Ureter (tissue), 1 donor: ENCODE measurements around the gene TEKT2. TPM values are rescaled to one million over a fixed set of nuclear protein-coding genes. Genes with fewer than 3 reads are reported as not detected.
A peak's percentile ranks its signal among the peaks of the same experiment; 100 is the strongest.

Experiments used
- DNase-seq: peaks from one replicate; pipeline ENCODE4 v3.0.0-alpha.2; 2020; ENCODE audit warnings: low spot score
- total RNA-seq: library from RNA; stranded (reverse); gene quantifications from one replicate; pipeline ENCODE4 v1.2.4, GENCODE V29; 2023
- donor health status: DM: yes; HTN: yes; CAD: no.

Gene TEKT2
- total RNA-seq = not detected

GRCh38 chr1:36083635-36084496 is at the start of gene TEKT2:
TSS of gene TEKT2 (plus strand) at chr1:36084094. CDS start at chr1:36084922, 828 bp downstream.
- DNase-seq = no peak

GRCh38 chr1:36034692-36035091 is 49.2 kb upstream of the TEKT2 start:
- DNase-seq = no peak

- DNase-seq = no peak
Measured at GRCh38 chr1:36035154-36035553, 48.7 kb upstream of the TEKT2 start.

GRCh38 chr1:36040238-36040637 is 43.7 kb upstream of the TEKT2 start:
- DNase-seq = no peak

- no peak for DNase-seq
Measured at GRCh38 chr1:36051821-36052220, 32.1 kb upstream of the TEKT2 start.

GRCh38 chr1:36053978-36054377 is 29.9 kb upstream of the TEKT2 start:
- no peak for DNase-seq

- no peak for DNase-seq
Measured at GRCh38 chr1:36055706-36056105, 28.2 kb upstream of the TEKT2 start.

GRCh38 chr1:36062315-36062714 is 21.6 kb upstream of the TEKT2 start:
- DNase-seq = no peak

- no peak for DNase-seq
Measured at GRCh38 chr1:36067871-36068270, 16.0 kb upstream of the TEKT2 start.

GRCh38 chr1:36068866-36069265 is 15.0 kb upstream of the TEKT2 start:
- no peak for DNase-seq

- DNase-seq = no peak
Measured at GRCh38 chr1:36070349-36070748, 13.5 kb upstream of the TEKT2 start.

GRCh38 chr1:36076979-36077573 is 6.8 kb upstream of the TEKT2 start:
- no peak for DNase-seq

GRCh38 chr1:36080236-36080635 is 3.7 kb upstream of the TEKT2 start:
- DNase-seq = no peak

- DNase-seq = no peak
Measured at GRCh38 chr1:36080801-36081200, 3.1 kb upstream of the TEKT2 start.

GRCh38 chr1:36081926-36082485 is 1.9 kb upstream of the TEKT2 start:
- no peak for DNase-seq

- no peak for DNase-seq
Measured at GRCh38 chr1:36083219-36083618, 675 bp upstream of the TEKT2 start.

- no peak for DNase-seq
Measured at GRCh38 chr1:36084497-36085115, 712 bp downstream of the TEKT2 start.

GRCh38 chr1:36085126-36085525 is 1.2 kb downstream of the TEKT2 start:
- DNase-seq = peak; percentile 41

GRCh38 chr1:36085686-36086526 is 2.0 kb downstream of the TEKT2 start:
- peak; percentile 35 for DNase-seq

- peak; percentile 38 for DNase-seq
Measured at GRCh38 chr1:36086529-36087232, 2.8 kb downstream of the TEKT2 start.
